Ovary (tissue), 9 donors: ENCODE measurements around the gene KRTAP9-9. TPM values are rescaled to one million over a fixed set of nuclear protein-coding genes. Genes with fewer than 3 reads are reported as not detected.

Experiments used
- DNase-seq, 5 donors: peaks; one replicate each; pipeline ENCODE4 v3.0.0-alpha.2; 2019 to 2020
- H3K27ac ChIP-seq, 2 donors: fragments of 200-600 bp; one replicate each; pipeline versions ENCODE4 v1.5.1 to v1.8.0; 2019 to 2022
- H3K27me3 ChIP-seq: fragments of 200-600 bp; one replicate; pipeline ENCODE4 v1.8.0; 2022
- H3K36me3 ChIP-seq: fragments of 200-600 bp; sonication (generic); one replicate; pipeline ENCODE4 v1.5.1; 2019
- H3K4me1 ChIP-seq: one replicate; pipeline ENCODE4 v1.8.1; 2013; ENCODE audit warnings: mild to moderate bottlenecking, moderate library complexity; ENCODE audit not compliant: insufficient read depth
- H3K4me3 ChIP-seq: fragments of 200-600 bp; sonication (generic); one replicate; pipeline ENCODE4 v1.5.1; 2017
- H3K9me3 ChIP-seq, 2 donors: fragments of 200-600 bp in 1 of 2; sonication (generic) in 1 of 2; one replicate each; pipeline versions ENCODE4 v1.5.1 to v1.8.1; 2013 to 2019; ENCODE audit warnings: mild to moderate bottlenecking in 1 of 2, moderate library complexity in 1 of 2
- CTCF ChIP-seq, 3 donors: fragments of 450-650 bp in 2 of 3; fragments of 200-600 bp in 1 of 3; IDR thresholded peaks; one replicate each; pipeline versions ENCODE4 v1.5.1 to v1.8.0; 2016 to 2022; ENCODE audit warnings: antibody characterized with exemption in 3 of 3, mild to moderate bottlenecking in 1 of 3
- WGBS, 3 donors: extraction: QIAGEN DNeasy Blood & Tissue Kit in 1 of 3; methylation state at CpG; one replicate each; pipeline versions ENCODE4 v1.1.5 to v1.1.7; 2013 to 2017; 5-methylcytosine and 5-hydroxymethylcytosine counted together
- intact Hi-C, 4 donors: fragments of 100-400 bp; cut with DNase I; formaldehyde crosslinking; loops; one replicate each; pipeline versions ENCODE4 v1.11.0 to v1.15.1; 2022 to 2023
- polyA plus RNA-seq, 2 donors: library from polyadenylated mRNA; stranded (reverse); fragments of 200-250 nt in 1 of 2; fragments of 350-450 nt in 1 of 2; fragmentation: Illumina TruSeq in 1 of 2; extraction: RNeasy Lipid Tissue Mini Kit (QIAGEN cat#74804) in 1 of 2; gene quantifications; one replicate each; pipeline ENCODE4 v1.2.3, GENCODE V29; 2013 to 2014
- small RNA-seq: library from RNA; depleted of rRNA; stranded (forward); fragments of <200 nt; gene quantifications from one replicate; pipeline ENCODE3, GENCODE V24; 2016
- total RNA-seq, 7 donors: library from RNA; depleted of rRNA in 2 of 7; stranded (reverse); fragments of >200 nt in 2 of 7; fragmentation: NEBNext Ultra II Directional in 3 of 7; extraction: Animal tissue kit (Norgen Biotek cat#: 25700) in 3 of 7; gene quantifications; one replicate each; pipeline versions ENCODE4 v1.1.0 to v1.2.4, GENCODE V29; 2016 to 2023
- donor health status: DM: no; HTN: no; CAD: no; lungs with moderate emphysema.
- donor health status: DM: no; HTN: no; CAD: no.
- donor health status: Bipolar disorder and iron deficiency.
- donor health status: DM: yes; HTN: yes; CAD: no.
- donor health status: DM: no; HTN: no; CAD: no.
- donor health status: DM: yes; HTN: yes; CAD: no.

The KRTAP9-9 gene
- total and polyA plus RNA-seq, 9 donors = not detected

GRCh38 chr17:41304091-41304490 lies 48.9 kb downstream of the KRTAP9-9 start:
- Histone ChIP-seq H3K4me3 (no peak overlapping the region), H3K27me3 (no peaks in the 10 kb centered on the region), H3K4me1 (no peaks in the 10 kb centered on the region), H3K36me3 (no peaks in the 10 kb centered on the region), H3K27ac (no peak overlapping the region), H3K9me3 (no peaks in the 10 kb centered on the region)
- 86 to 89% (median 87%) methylated on average over 12 of the region's 12 CpGs for WGBS, 3 donors
- TF ChIP-seq CTCF (IDR thresholded peaks at IDR 0.05) = no peak
- intact Hi-C loops = no loop called here
- no peak for DNase-seq

Small RNAs within 50 kb of the gene (small RNA-seq; reads per million reads assigned to genes)
- not detected for gene KRTAP9-10P

Other genes starting within 250 kb of the KRTAP9-9 start
Only the 30 nearest of the 40 such genes appear.
- not detected for gene KRTAP2-3, start 195.3 kb upstream of the KRTAP9-9 start, total RNA-seq
- gene KRTAP2-3, start 195.3 kb upstream of the KRTAP9-9 start, polyA plus RNA-seq = not detected
- gene KRTAP2-4, start 189.5 kb upstream of the KRTAP9-9 start, total RNA-seq = not detected
- not detected for gene KRTAP2-4, start 189.5 kb upstream of the KRTAP9-9 start, polyA plus RNA-seq
- not detected for gene KRTAP4-7, start 171.2 kb upstream of the KRTAP9-9 start, total RNA-seq
- gene KRTAP4-7, start 171.2 kb upstream of the KRTAP9-9 start, polyA plus RNA-seq = not detected
- gene KRTAP4-8, start 157.2 kb upstream of the KRTAP9-9 start, total RNA-seq = not detected
- not detected for gene KRTAP4-8, start 157.2 kb upstream of the KRTAP9-9 start, polyA plus RNA-seq
- gene KRTAP4-16, start 153.2 kb upstream of the KRTAP9-9 start, total RNA-seq = not detected
- gene KRTAP4-16, start 153.2 kb upstream of the KRTAP9-9 start, polyA plus RNA-seq = not detected
- not detected for gene KRTAP4-9, start 150.0 kb upstream of the KRTAP9-9 start, total RNA-seq
- gene KRTAP4-9, start 150.0 kb upstream of the KRTAP9-9 start, polyA plus RNA-seq = not detected
- not detected for gene KRTAP4-11, start 137.0 kb upstream of the KRTAP9-9 start, total RNA-seq
- not detected for gene KRTAP4-11, start 137.0 kb upstream of the KRTAP9-9 start, polyA plus RNA-seq
- not detected for gene KRTAP4-12, start 131.2 kb upstream of the KRTAP9-9 start, total RNA-seq
- not detected for gene KRTAP4-12, start 131.2 kb upstream of the KRTAP9-9 start, polyA plus RNA-seq
- gene KRTAP4-6, start 114.8 kb upstream of the KRTAP9-9 start, total RNA-seq = not detected
- gene KRTAP4-6, start 114.8 kb upstream of the KRTAP9-9 start, polyA plus RNA-seq = not detected
- not detected for gene KRTAP4-5, start 105.6 kb upstream of the KRTAP9-9 start, total RNA-seq
- gene KRTAP4-5, start 105.6 kb upstream of the KRTAP9-9 start, polyA plus RNA-seq = not detected
- not detected for gene KRTAP4-4, start 94.6 kb upstream of the KRTAP9-9 start, total RNA-seq
- gene KRTAP4-4, start 94.6 kb upstream of the KRTAP9-9 start, polyA plus RNA-seq = not detected
- not detected for gene KRTAP4-3, start 87.2 kb upstream of the KRTAP9-9 start, total RNA-seq
- not detected for gene KRTAP4-3, start 87.2 kb upstream of the KRTAP9-9 start, polyA plus RNA-seq
- gene KRTAP4-2, start 77.2 kb upstream of the KRTAP9-9 start, total RNA-seq = not detected
- not detected for gene KRTAP4-2, start 77.2 kb upstream of the KRTAP9-9 start, polyA plus RNA-seq
- not detected for gene KRTAP4-1, start 70.5 kb upstream of the KRTAP9-9 start, total RNA-seq
- gene KRTAP4-1, start 70.5 kb upstream of the KRTAP9-9 start, polyA plus RNA-seq = not detected
- gene KRTAP9-1, start 65.5 kb upstream of the KRTAP9-9 start, total RNA-seq = not detected
- gene KRTAP9-1, start 65.5 kb upstream of the KRTAP9-9 start, polyA plus RNA-seq = not detected
- not detected for gene KRTAP9-2, start 28.7 kb upstream of the KRTAP9-9 start, total RNA-seq
- gene KRTAP9-2, start 28.7 kb upstream of the KRTAP9-9 start, polyA plus RNA-seq = not detected
- not detected for gene KRTAP9-3, start 22.9 kb upstream of the KRTAP9-9 start, total RNA-seq
- not detected for gene KRTAP9-3, start 22.9 kb upstream of the KRTAP9-9 start, polyA plus RNA-seq
- not detected for gene KRTAP9-8, start 17.4 kb upstream of the KRTAP9-9 start, total RNA-seq
- gene KRTAP9-8, start 17.4 kb upstream of the KRTAP9-9 start, polyA plus RNA-seq = not detected
- gene KRTAP9-4, start 5.7 kb upstream of the KRTAP9-9 start, total RNA-seq = not detected
- not detected for gene KRTAP9-4, start 5.7 kb upstream of the KRTAP9-9 start, polyA plus RNA-seq
- not detected for gene KRTAP9-6, start 10.0 kb downstream of the KRTAP9-9 start, total RNA-seq
- gene KRTAP9-6, start 10.0 kb downstream of the KRTAP9-9 start, polyA plus RNA-seq = not detected
- not detected for gene KRTAP9-7, start 20.3 kb downstream of the KRTAP9-9 start, total RNA-seq
- gene KRTAP9-7, start 20.3 kb downstream of the KRTAP9-9 start, polyA plus RNA-seq = not detected
- not detected for gene KRTAP29-1, start 47.5 kb downstream of the KRTAP9-9 start, total RNA-seq
- not detected for gene KRTAP29-1, start 47.5 kb downstream of the KRTAP9-9 start, polyA plus RNA-seq
- gene KRTAP16-1, start 53.9 kb downstream of the KRTAP9-9 start, total RNA-seq = not detected
- gene KRTAP16-1, start 53.9 kb downstream of the KRTAP9-9 start, polyA plus RNA-seq = not detected
- gene KRTAP17-1, start 60.3 kb downstream of the KRTAP9-9 start, total RNA-seq = not detected
- gene KRTAP17-1, start 60.3 kb downstream of the KRTAP9-9 start, polyA plus RNA-seq = not detected
- gene KRT33A, start 95.4 kb downstream of the KRTAP9-9 start, total RNA-seq = not detected
- gene KRT33A, start 95.4 kb downstream of the KRTAP9-9 start, polyA plus RNA-seq = not detected
- gene KRT33B, start 114.4 kb downstream of the KRTAP9-9 start, total RNA-seq = not detected
- not detected for gene KRT33B, start 114.4 kb downstream of the KRTAP9-9 start, polyA plus RNA-seq
- gene KRT34, start 126.9 kb downstream of the KRTAP9-9 start, total RNA-seq = not detected
- not detected for gene KRT34, start 126.9 kb downstream of the KRTAP9-9 start, polyA plus RNA-seq
- gene KRT31, start 142.2 kb downstream of the KRTAP9-9 start, total RNA-seq = not detected
- gene KRT31, start 142.2 kb downstream of the KRTAP9-9 start, polyA plus RNA-seq = not detected
- gene KRT37, start 169.2 kb downstream of the KRTAP9-9 start, total RNA-seq = not detected
- gene KRT37, start 169.2 kb downstream of the KRTAP9-9 start, polyA plus RNA-seq = not detected
- gene KRT38, start 185.6 kb downstream of the KRTAP9-9 start, total RNA-seq = not detected
- not detected for gene KRT38, start 185.6 kb downstream of the KRTAP9-9 start, polyA plus RNA-seq